ENCODE results near the gene ASB3. TPM values are rescaled to one million over a fixed set of nuclear protein-coding genes. Genes with fewer than 3 reads are reported as not detected.

The ASB3 gene
- total and polyA plus RNA-seq, 9 of the 15 experiments (the other 6 are each of a cell fraction or from before 2014, with no cell fraction given), result 13.6 to 35.3 (median 18.7) TPM

- no peak for TF ChIP-seq NR1H2 (CRISPR knock-in tag; IDR thresholded peaks at IDR 0.05)
- no peak for TF ChIP-seq ZNF780A (CRISPR knock-in tag; IDR thresholded peaks at IDR 0.05)
- TF ChIP-seq PCBP1 (IDR thresholded peaks at IDR 0.05; ENCODE audit: low read depth, low read length, poor library complexity, severe bottlenecking), result no peak
- TF ChIP-seq ATF6 (CRISPR knock-in tag; IDR thresholded peaks at IDR 0.05), result no peak
- no peak for TF ChIP-seq MED1 (CRISPR knock-in tag; IDR thresholded peaks at IDR 0.05; ENCODE audit: borderline replicate concordance)
- TF ChIP-seq TFE3 (CRISPR knock-in tag; IDR thresholded peaks at IDR 0.05), result no peak
Measured at GRCh38 chr2:53737091-53737490, 49.7 kb downstream of the ASB3 start (continued).

- ATAC-seq (no peak), FAIRE-seq (no peak), DNase-seq (ENCODE audit: extremely low read depth in 1 of 4, low spot score in 3 of 4) (no peak)
- Histone ChIP-seq H3K4me2 (ENCODE audit: insufficient read depth, low read length) (no peak overlapping the region), H3K4me1 (replicated peaks in 1 of 2; ENCODE audit: control insufficient read depth in 2 of 2, insufficient read depth in 2 of 2, low read length in 2 of 2) (no peaks in the 10 kb centered on the region), H3K9me1 (ENCODE audit: control insufficient read depth, insufficient read depth, low read length) (no peaks in the 10 kb centered on the region), H3K4me3 (no peak overlapping the region), H3K27me3 (ENCODE audit: control insufficient read depth in 2 of 2, insufficient read depth in 2 of 2, low read length in 2 of 2) (no peaks in the 10 kb centered on the region), H3K9me3 (replicated peaks; ENCODE audit: control insufficient read depth, insufficient read depth, low read depth, low read length) (no peaks in the 10 kb centered on the region), H3K36me3 (ENCODE audit: control insufficient read depth, insufficient read depth, low read length) (peaks cover 4% of the 10 kb centered on the region; the same call in 1 of the 3 replicates), H3K79me2 (ENCODE audit: control insufficient read depth, insufficient read depth, low read length) (no peaks in the 10 kb centered on the region), H3K27ac (ENCODE audit: extremely low read depth, low read depth, low read length) (no peak overlapping the region), H2AFZ (ENCODE audit: low read depth, low read length) (no peak overlapping the region), H4K20me1 (replicated peaks; ENCODE audit: control insufficient read depth, insufficient read depth, low read length) (no peaks in the 10 kb centered on the region), H3K9ac (ENCODE audit: insufficient read depth in 1 of 2, low read depth in 2 of 2, low read length in 2 of 2) (no peak overlapping the region)
- intact Hi-C loops (cut with micrococcal nuclease) (no loop called here), in situ Hi-C loops (cut with MboI) (no loop called here)
- BruUV-seq (replicated peaks), result no TSS peak
- no peak for TF ChIP-seq ZNF253 (CRISPR knock-in tag; conservative IDR thresholded peaks at IDR 0.05)
- TF ChIP-seq HNRNPK (IDR thresholded peaks at IDR 0.05; ENCODE audit: low read depth, low read length, poor library complexity, severe bottlenecking), result no peak
- no peak for TF ChIP-seq HLTF (IDR thresholded peaks at IDR 0.05)
- 0 out of 2 replicates have a peak, but pooled peaks have one; percentile 6 for TF ChIP-seq C11orf30 (IDR thresholded peaks at IDR 0.05; ENCODE audit: low read depth)
- no peak for TF ChIP-seq ZBTB26 (CRISPR knock-in tag; IDR thresholded peaks at IDR 0.05)
- peak; percentile 27; the same call in 1 of the 2 replicates for TF ChIP-seq ZNF316 (IDR thresholded peaks at IDR 0.05)
- 24% methylated on average over 1 of the region's 1 CpG for WGBS (ENCODE audit: insufficient coverage, low coverage, missing lambda C conversion rate)
- ChIA-PET POLR2A (interaction anchor here (0.7 kb wide), 1 partner anchor 100 kb away, joined by 3 read pairs; no protein-coding TSS in a partner anchor), CTCF (ENCODE audit: low intra/inter-chr PET ratio) (no interaction called here)
Measured at GRCh38 chr2:53729143-53729762, 57.5 kb downstream of the ASB3 start.
